ENCODE data around the gene KMT2C.

GRCh38 chr7:152354061-152354460 is 81.7 kb downstream of the KMT2C start:
- TF ChIP-seq CTCF (IDR thresholded peaks at IDR 0.05; ENCODE audit: insufficient read depth, low read length, poor library complexity, severe bottlenecking), result no peak
- TF ChIP-seq EZH2phosphoT487 (conservative IDR thresholded peaks at IDR 0.05; ENCODE audit: low read length), result no peak
